GF-D8 (cell line): Measurements from ENCODE around the gene MYO7B.

Experiments used
- DNase-seq: peaks from one replicate; lab custom pipeline; 2025; lab: John Stamatoyannopoulos, UW

The MYO7B gene

DNA sequence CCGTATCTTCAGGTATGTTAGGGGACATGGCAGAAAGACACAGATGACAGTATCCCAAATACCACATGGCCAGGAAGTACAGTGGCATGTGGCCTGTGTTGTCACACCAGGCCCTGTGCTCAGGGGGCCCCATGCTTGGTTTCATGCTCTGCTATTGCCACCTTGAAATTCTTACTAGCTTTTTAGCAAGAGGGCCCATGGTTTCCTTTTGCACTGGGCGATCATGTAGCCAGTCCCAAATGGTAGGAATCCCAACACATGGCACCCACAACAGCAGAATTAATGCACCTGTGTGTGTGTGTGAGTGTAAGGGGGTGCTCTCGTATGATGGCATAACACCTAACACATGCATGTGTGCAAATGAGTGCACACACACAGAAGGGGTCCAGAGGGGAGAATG, 39.2 kb downstream of the MYO7B start:
- no peak for DNase-seq

DNA sequence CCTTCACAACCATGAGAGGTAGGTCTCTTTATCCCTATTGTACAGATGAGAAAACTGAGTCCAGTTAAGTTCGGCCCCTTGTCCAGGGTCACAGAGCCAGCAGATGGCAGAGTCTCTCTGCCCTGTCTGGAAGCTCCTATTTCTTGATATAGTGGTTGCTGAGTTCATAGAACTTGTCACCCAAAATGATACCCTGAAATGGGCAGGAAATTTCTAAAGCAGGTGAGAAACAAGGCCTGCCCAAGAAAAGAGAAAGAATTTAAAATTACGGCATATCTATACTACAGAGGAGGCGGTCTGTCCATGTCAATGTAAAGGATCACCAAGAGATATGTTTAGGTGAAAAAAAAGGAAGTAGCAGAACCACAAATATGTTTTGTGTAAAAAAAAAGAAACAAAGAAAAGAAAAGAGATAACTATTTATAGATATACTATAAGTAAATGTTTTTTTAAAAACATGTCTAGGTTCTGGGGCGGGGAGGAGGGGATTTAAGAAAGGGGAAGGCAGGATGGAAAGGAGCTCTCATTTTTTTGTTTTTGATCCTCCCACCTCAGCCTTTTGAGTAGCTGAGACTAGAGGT, 39.8 kb downstream of the MYO7B start:
- no peak for DNase-seq

GRCh38 chr2:127575941-127576432, 40.5 kb downstream of the MYO7B start:
- no peak for DNase-seq

DNA sequence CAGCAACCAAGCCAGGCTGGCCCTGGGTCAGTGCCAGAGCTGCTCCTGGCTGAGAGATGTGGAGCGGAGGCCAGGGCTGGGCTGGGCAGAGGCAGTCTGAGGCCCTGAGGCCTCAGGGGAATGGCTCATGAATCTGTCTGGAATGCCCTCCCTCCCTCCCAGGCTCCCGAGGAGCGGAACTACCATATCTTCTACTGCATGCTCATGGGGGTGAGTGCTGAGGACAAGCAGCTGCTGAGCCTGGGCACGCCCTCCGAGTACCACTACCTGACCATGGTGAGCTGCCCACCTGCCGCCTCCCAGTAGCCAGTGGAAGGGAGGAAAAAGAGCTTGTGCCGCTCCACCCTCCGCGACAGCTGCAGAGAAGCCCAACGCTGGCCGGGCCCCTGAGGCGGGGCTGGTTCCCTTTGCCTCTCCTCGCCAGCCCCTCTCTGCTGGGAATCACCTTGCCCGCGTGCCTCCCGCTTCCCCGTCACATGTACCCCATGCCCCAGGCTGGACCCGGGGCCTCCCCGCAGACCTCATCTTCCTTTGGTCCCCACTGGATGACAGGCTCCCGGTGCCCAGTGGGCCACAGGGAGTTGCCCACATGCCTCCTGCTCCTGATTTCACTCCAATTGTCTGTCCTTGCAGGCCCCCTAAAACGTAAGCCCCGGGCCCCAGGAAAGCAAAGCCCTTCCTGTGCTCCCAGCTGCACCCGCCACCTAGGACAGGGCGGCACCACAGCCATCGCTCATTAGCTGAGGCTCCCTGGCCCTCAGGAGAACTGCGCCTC, 41.1 kb downstream of the MYO7B start:
- no peak for DNase-seq

GRCh38 chr2:127577208-127577475, 41.7 kb downstream of the MYO7B start:
- no peak for DNase-seq

GRCh38 chr2:127577503-127577902, 42.0 kb downstream of the MYO7B start:
- DNase-seq: no peak

DNA sequence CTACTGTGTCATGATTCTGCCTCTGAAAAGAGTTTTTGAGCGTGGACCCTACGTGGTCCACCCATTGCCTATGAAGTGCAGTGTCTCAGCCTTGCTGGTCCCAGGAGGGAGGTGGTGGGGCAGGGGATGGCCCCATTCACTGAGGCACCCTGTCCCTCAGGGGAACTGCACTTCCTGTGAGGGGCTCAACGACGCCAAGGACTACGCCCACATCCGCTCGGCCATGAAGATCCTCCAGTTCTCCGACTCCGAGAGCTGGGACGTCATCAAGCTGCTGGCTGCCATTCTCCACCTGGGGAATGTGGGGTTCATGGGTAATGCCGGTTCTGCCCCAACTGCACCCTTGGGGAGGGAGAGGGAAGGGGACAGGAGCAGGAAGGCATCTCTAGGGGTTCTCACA, 42.5 kb downstream of the MYO7B start:
- DNase-seq: no peak

DNA sequence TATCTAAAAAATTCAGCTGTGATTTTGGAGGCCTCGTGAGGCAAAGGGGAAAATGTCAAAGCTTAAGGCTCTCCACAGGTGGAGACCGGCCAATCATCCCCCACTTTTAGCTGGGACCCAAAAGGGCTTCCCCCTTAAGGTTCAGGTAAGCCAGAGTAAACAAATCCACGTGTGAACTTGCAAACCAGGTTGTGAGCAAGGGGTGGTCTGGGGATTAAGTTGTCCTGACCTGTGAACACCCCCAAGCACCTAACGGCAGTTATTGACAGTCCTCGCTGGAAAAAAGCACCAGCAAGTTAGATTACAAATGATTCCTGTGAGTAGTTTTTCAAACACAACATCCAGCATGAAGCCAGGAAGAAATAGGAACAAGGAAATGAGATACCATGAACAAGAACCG, 42.9 kb downstream of the MYO7B start:
- DNase-seq: no peak

GRCh38 chr2:127579231-127579630, 43.7 kb downstream of the MYO7B start:
- no peak for DNase-seq

DNA sequence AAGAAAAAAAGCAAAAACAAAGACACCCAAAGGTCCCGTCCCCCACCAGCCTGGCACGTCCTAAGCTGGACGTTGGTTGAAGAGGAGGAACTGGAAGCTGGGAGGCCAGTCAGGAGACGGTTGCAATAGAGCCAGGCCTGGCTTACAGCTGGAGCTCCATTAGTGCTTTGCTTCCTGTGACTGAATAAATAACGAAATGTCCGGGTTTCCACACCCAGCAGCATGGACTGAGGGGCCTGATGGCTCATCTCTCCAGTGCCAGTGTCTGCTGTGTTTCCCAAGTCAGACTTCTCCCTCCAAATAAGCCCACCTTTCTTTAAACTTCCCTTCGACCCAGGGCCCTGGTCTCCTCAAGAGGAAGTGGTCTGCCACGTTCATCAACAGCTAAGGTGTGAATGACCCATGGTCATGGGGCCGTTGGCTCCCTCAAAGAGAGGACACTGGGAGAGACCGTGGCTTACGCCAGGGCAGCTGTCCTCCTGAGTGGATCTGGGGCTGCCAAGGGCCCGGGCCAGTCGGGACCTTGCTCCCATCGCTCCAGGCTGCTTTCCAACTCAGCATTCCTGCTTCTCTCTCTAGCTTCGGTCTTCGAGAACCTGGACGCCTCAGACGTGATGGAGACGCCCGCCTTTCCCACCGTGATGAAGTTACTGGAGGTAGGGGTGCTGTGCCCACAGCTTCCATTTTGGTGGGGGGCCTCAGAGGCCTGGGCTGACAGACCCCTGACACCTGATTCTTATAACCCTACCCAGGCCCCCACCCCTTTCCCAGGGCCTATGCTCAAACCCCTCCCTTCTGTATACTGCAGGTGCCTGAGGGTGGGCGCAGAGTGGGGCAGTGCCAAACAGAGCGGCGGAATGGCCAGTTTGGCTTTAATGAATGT, 44.9 kb downstream of the MYO7B start:
- no peak for DNase-seq

DNA sequence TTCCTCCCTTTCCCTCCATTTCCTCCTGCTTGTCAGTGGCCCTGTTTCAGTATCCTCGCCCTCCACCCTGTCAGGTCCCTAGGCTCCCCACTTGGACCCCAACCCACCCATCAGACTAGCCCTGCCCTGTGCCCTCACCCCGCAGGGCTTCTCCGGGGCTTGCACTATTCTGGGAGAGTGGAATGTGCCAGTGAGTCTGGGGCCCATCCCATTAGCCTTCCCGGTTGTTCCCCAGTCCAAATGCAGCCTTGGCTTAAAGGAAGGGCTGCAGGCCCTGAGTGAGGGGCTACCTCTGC, 45.5 kb downstream of the MYO7B start:
- DNase-seq: no peak

DNA sequence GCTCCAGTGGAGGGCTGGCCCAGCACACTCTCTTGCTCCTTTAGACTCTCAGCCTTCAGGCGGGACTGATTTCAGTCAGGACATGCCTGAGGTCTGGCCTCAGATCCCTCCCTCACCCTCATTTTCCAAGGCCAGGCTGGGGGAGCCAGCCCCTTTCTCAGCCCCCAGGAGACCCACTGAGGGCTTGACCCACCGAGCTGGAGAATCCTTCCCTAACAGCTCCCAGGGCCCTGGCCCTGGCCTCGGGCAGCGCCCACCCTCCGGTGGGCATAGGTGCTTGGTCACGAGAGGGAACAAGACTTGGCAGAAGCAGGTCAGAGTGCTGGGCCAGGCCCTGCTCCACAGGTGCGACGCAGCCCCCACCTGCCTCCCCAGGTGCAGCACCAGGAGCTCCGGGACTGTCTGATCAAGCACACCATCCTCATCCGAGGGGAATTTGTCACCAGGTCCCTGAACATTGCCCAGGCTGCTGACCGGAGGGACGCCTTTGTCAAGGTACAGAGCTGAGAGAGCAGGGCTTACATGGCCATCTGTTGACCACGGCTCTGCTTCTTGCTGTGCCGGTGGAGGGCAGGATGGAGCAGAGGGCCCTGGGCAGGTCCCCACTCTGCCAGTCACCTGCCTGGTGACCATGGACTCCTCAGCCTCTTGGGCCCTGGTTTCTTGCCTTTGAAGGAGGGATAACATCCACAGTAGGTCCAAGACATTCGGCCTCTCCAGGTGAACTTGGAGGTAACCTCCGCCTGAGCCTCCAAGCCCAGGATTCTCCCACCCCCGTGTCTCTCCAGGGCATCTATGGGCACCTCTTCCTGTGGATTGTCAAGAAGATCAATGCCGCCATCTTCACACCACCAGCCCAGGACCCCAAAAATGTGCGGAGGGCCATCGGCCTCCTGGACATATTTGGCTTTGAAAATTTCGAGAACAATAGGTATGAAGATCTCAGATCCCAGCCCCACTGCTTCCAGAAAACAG, 46.3 kb downstream of the MYO7B start:
- DNase-seq: no peak

DNA sequence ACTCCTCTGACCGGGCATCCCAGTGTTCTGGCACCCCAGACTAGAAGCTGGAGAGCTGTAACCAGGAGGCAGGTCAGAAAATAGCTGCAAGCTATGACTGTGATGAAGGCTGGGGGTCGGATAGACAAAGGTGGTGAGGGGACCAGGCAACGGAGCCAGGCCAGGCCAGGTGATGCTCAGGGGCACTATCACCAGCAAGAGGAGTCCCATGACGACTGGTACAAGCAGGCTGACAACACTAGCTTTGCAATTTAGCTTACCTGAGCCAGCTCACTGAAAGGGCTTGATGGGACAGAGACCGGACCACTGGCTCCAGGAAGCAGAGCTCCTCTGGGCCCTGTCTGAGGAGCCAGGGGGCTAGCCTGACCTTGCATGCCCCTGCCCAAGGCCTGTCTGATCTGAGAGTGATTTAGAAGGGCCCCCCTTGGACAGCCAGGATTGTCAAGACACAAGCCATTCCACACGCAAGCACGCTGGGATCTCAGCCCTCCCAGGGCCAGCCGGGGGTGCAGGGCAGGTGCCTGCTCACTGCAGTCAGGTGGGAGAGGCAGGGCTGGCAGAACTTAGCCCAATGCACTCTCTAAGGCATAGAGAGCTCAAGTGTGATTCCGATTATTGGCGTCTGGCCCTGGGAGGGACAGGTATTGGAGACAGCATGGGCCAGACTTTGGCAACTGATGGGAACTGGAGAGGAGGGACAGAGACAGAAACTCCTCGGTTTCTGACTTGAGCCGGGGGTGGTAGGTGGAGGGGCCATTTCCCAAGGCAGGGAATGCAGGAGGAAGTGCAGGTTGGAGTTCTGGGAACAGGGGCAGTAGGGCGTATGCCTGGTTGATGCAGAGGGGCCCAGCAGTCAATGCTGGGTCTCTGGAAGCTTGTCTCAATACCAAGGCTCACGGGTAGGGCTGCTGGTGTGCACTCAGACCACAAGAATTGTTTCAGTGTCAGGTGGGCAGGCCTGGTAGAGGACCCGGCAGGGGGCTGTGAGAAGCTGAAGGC, 47.7 kb downstream of the MYO7B start:
- no peak for DNase-seq

- DNase-seq: no peak
These were observed 48.6 kb downstream of the MYO7B start for GRCh38 chr2:127584047-127584446.

DNA sequence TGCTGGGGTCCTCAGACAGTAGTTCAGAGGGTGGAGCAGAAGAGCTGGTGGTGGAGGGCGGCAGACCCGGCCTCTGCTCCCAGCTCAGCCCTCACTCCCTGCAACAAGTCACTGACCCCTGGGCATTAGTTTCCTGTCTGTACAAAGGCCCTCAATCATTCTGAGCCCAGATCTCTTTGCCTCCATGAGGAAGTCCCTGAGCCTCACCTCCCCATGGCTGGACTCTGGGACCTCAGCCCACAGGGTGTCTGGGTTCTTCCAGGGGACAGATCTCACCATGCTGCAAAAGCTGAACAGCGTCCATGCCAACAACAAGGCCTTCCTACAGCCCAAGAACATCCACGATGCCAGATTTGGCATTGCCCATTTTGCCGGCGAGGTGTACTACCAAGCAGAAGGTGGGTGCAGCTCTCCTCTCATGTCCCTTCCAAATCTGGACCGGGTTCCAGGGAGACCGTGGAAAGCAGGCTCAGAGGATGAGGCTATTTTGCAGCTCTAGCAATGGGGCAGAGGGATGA, 49.1 kb downstream of the MYO7B start:
- DNase-seq: no peak

- DNase-seq: no peak
These were observed 49.9 kb downstream of the MYO7B start for GRCh38 chr2:127585270-127585807.

DNA sequence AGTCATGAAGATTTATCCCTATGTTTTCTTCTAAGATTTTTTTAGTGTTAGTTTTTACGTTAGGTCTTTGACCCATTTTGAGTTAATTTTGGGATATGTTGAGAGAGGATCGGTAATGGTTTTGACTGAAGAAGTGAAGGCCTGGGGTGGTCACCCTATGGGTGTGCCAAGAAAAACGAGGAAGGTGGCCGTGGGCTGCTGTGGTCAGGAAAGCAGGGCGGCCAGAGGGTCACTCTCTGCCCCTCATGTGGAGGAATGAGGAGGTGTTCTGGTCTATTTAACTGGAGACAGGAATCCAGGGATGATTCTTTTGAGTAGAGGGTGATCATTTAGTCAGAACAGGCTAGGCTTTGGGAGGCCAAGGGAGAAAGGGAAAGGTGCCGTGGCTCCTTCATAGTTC, 50.7 kb downstream of the MYO7B start:
- DNase-seq: no peak

- no peak for DNase-seq
These were observed 51.3 kb downstream of the MYO7B start for GRCh38 chr2:127586746-127587295.

GRCh38 chr2:127588241-127588640, 52.8 kb downstream of the MYO7B start:
- DNase-seq: no peak

DNA sequence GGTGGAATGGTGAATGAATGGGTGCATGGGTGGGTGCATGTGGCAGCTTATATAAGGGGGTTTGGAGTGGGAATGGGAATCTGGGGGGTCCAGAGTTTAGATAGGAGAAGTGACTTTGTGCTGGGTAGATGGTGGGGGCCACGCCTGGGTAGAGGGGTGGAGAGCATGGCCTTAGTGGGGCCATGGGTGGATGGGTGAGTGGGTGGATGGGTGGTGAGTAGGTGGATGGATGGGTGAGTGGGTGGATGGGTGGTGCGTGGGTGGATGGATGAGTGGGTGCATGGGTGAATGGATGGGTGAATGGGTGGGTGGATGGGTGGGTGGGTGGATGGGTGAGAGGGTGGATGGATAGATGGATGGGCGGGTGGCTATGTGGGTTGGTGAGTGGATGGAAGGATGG, 53.9 kb downstream of the MYO7B start:
- DNase-seq: no peak
